ACC112 (cell line): ENCODE results near the gene RPTOR.
A peak's percentile ranks its signal among the peaks of the same experiment; 100 is the strongest.

ENCODE experiments used
- H2AFZ ChIP-seq: fragments of 200-600 bp; sonication (generic); one replicate; pipeline ENCODE4 v1.6.0; 2017; ENCODE audit warnings: antibody characterized with exemption, low read length; ENCODE audit not compliant: unreplicated experiment
- H3K27ac ChIP-seq: fragments of 200-600 bp; sonication (generic); 2 replicates; pipeline ENCODE4 v1.5.1; 2014; ENCODE audit warnings: low read depth, mild to moderate bottlenecking, antibody characterized with exemption, low read length, moderate library complexity
- H3K27me3 ChIP-seq: fragments of 200-600 bp; sonication (generic); 2 replicates; pipeline ENCODE4 v1.6.1; 2014; ENCODE audit warnings: mild to moderate bottlenecking, antibody characterized with exemption, low read length, moderate library complexity, mixed read lengths; ENCODE audit not compliant: insufficient read depth
- H3K36me3 ChIP-seq: fragments of 200-600 bp; sonication (generic); 2 replicates; pipeline ENCODE4 v1.6.1; 2016; ENCODE audit warnings: mild to moderate bottlenecking, antibody characterized with exemption, low read length, moderate library complexity, mixed read lengths; ENCODE audit not compliant: insufficient read depth
- H3K4me1 ChIP-seq: fragments of 200-600 bp; sonication (generic); one replicate; pipeline ENCODE4 v1.6.1; 2016; ENCODE audit warnings: low read length, mixed read lengths; ENCODE audit not compliant: insufficient read depth, unreplicated experiment, control insufficient read depth
- H3K4me3 ChIP-seq: fragments of 200-600 bp; sonication (generic); 2 replicates; pipeline ENCODE4 v1.5.1; 2014; ENCODE audit warnings: mild to moderate bottlenecking, low read depth, low read length
- H3K79me2 ChIP-seq: fragments of 200-600 bp; sonication (generic); one replicate; pipeline ENCODE4 v1.6.0; 2016; ENCODE audit warnings: low read length; ENCODE audit not compliant: control insufficient read depth, unreplicated experiment, insufficient read depth

Gene RPTOR

GRCh38 chr17:80884811-80885210 lies 340.2 kb downstream of the RPTOR start:
- Histone ChIP-seq H3K4me1 (no peaks in the 10 kb centered on the region), H3K27me3 (no peaks in the 10 kb centered on the region), H3K4me3 (no peak overlapping the region), H2AFZ (no peak overlapping the region), H3K27ac (no peak overlapping the region), H3K36me3 (peaks cover 8% of the 10 kb centered on the region; the same call in 1 of the 2 replicates), H3K79me2 (peaks cover 2% of the 10 kb centered on the region)

- peaks cover 8% of the 10 kb centered on the region; the same call in 1 of the 2 replicates for H3K36me3 ChIP-seq
- no peak overlapping the region for H3K4me3 ChIP-seq
- H3K27ac ChIP-seq: no peak overlapping the region
- H3K27me3 ChIP-seq: no peaks in the 10 kb centered on the region
- H3K79me2 ChIP-seq: peaks cover 2% of the 10 kb centered on the region
- peaks cover 12% of the 10 kb centered on the region for H3K4me1 ChIP-seq
- H2AFZ ChIP-seq: no peak overlapping the region
Observed at GRCh38 chr17:80885947-80886582, 341.4 kb downstream of the RPTOR start.

- Histone ChIP-seq H3K27me3 (no peaks in the 10 kb centered on the region), H3K36me3 (peaks cover 4% of the 10 kb centered on the region; the same call in 1 of the 2 replicates), H3K4me3 (no peak overlapping the region), H3K27ac (no peak overlapping the region), H2AFZ (no peak overlapping the region), H3K4me1 (peaks cover 19% of the 10 kb centered on the region), H3K79me2 (peaks cover 2% of the 10 kb centered on the region)
Observed at GRCh38 chr17:80886641-80887573, 342.3 kb downstream of the RPTOR start.

GRCh38 chr17:80887639-80888175 lies 343.1 kb downstream of the RPTOR start:
- Histone ChIP-seq H2AFZ (no peak overlapping the region), H3K27me3 (no peaks in the 10 kb centered on the region), H3K4me3 (no peak overlapping the region), H3K27ac (no peak overlapping the region), H3K79me2 (peaks cover 2% of the 10 kb centered on the region), H3K36me3 (peaks cover 4% of the 10 kb centered on the region; the same call in 1 of the 2 replicates), H3K4me1 (peaks cover 25% of the 10 kb centered on the region)

- no peak overlapping the region for H3K4me3 ChIP-seq
- no peak overlapping the region for H3K27ac ChIP-seq
- no peak overlapping the region for H2AFZ ChIP-seq
- H3K79me2 ChIP-seq: peaks cover 2% of the 10 kb centered on the region
- no peaks in the 10 kb centered on the region for H3K36me3 ChIP-seq
- H3K4me1 ChIP-seq: peaks cover 32% of the 10 kb centered on the region
- H3K27me3 ChIP-seq: no peaks in the 10 kb centered on the region
Observed at GRCh38 chr17:80888276-80889160, 343.9 kb downstream of the RPTOR start.

- no peaks in the 10 kb centered on the region for H3K27me3 ChIP-seq
- no peak overlapping the region for H3K4me3 ChIP-seq
- peak overlapping the region; percentile 98 for H3K27ac ChIP-seq
- H3K4me1 ChIP-seq: peaks cover 32% of the 10 kb centered on the region
- peaks cover 7% of the 10 kb centered on the region; the same call in 1 of the 2 replicates for H3K36me3 ChIP-seq
- peaks cover 2% of the 10 kb centered on the region for H3K79me2 ChIP-seq
- H2AFZ ChIP-seq: no peak overlapping the region
Observed at GRCh38 chr17:80889231-80890195, 344.9 kb downstream of the RPTOR start.

GRCh38 chr17:80890196-80890920 lies 345.7 kb downstream of the RPTOR start:
- Histone ChIP-seq H3K36me3 (peaks cover 7% of the 10 kb centered on the region; the same call in 1 of the 2 replicates), H2AFZ (no peak overlapping the region), H3K27ac (peak overlapping the region; percentile 98), H3K4me3 (peak overlapping the region; percentile 68), H3K4me1 (peaks cover 32% of the 10 kb centered on the region), H3K79me2 (peaks cover 2% of the 10 kb centered on the region), H3K27me3 (no peaks in the 10 kb centered on the region)

- Histone ChIP-seq H3K79me2 (peaks cover 2% of the 10 kb centered on the region), H3K36me3 (peaks cover 7% of the 10 kb centered on the region; the same call in 1 of the 2 replicates), H2AFZ (no peak overlapping the region), H3K27me3 (no peaks in the 10 kb centered on the region), H3K4me3 (peak overlapping the region; percentile 68), H3K4me1 (peaks cover 32% of the 10 kb centered on the region), H3K27ac (peak overlapping the region; percentile 98)
Observed at GRCh38 chr17:80890921-80891396, 346.3 kb downstream of the RPTOR start.
